ENCODE data around the gene SLC25A21. TPM values are rescaled to one million over a fixed set of nuclear protein-coding genes. Genes with fewer than 3 reads are reported as not detected.

Gene SLC25A21
- total and polyA plus RNA-seq, 10 of the 15 experiments (the other 5 are each of a cell fraction or from before 2014, with no cell fraction given) = 0.06 to 0.72 (median 0.17) TPM; not detected in 3

DNA sequence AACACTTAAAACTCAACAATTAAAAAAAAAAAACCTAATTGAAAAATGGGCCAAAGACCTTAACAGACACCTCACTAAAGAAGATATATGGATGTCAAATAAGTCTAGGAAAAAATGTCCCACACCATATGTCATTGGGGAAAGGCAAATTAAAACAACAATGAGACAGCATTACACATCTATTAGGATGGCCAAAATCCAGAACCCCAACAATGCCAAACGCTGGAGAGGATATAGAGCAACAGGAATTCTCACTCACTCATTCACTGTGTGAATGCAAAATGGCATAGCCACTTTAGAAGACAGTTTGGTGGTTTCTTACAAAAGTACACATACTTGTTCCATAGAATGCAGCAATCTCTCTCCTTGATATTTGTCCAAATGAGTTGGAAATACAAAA lies 173.7 kb downstream of the SLC25A21 start (continued):
- no peak for TF ChIP-seq CREB1 (IDR thresholded peaks at IDR 0.05; ENCODE audit: low read depth)

DNA sequence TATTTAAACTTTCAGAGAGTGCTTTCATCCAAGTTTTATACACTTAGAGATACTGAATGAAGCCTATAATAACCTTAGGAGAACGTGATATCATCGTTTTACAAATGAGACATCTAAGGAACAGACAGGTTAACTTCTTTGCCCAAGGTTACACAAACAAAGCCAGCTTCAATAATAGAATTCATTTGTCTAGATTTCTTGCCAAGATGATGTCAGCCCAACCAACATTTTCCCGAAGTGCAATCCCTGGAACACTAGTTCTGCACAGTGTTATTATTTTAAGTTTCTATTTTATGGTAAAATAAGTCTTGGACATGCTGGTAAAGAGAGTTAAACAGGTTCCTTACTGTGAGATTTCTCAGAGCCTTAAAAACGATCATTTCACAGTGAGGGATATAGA lies 174.6 kb downstream of the SLC25A21 start:
- H3K9ac ChIP-seq (ENCODE audit: control insufficient read depth, insufficient read depth, low read length) = no peak overlapping the region
- no peak overlapping the region for H3K27ac ChIP-seq (ENCODE audit: control insufficient read depth, insufficient read depth)
- TF ChIP-seq, protein P1, sequence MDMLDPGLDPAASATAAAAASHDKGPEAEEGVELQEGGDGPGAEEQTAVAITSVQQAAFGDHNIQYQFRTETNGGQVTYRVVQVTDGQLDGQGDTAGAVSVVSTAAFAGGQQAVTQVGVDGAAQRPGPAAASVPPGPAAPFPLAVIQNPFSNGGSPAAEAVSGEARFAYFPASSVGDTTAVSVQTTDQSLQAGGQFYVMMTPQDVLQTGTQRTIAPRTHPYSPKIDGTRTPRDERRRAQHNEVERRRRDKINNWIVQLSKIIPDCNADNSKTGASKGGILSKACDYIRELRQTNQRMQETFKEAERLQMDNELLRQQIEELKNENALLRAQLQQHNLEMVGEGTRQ (IDR thresholded peaks at IDR 0.05; ENCODE audit: borderline replicate concordance, low read depth, low read length) = no peak
- TF ChIP-seq, protein P2, sequence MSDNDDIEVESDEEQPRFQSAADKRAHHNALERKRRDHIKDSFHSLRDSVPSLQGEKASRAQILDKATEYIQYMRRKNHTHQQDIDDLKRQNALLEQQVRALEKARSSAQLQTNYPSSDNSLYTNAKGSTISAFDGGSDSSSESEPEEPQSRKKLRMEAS (IDR thresholded peaks at IDR 0.05; ENCODE audit: low read depth, low read length) = no peak
- TF ChIP-seq CHD2 (IDR thresholded peaks at IDR 0.05; ENCODE audit: borderline replicate concordance, low read depth, low read length) = no peak
- no peak for TF ChIP-seq RFX5 (IDR thresholded peaks at IDR 0.05; ENCODE audit: low read depth, low read length)
- no peak for TF ChIP-seq ASH2L (IDR thresholded peaks at IDR 0.05; ENCODE audit: borderline replicate concordance, low read depth)
- TF ChIP-seq KLF5 (IDR thresholded peaks at IDR 0.05; ENCODE audit: partially characterized antibody) = no peak
- no peak for TF ChIP-seq SMAD1 (IDR thresholded peaks at IDR 0.05; ENCODE audit: low read depth, partially characterized antibody)
- TF ChIP-seq EED (IDR thresholded peaks at IDR 0.05; ENCODE audit: low read depth) = no peak
- ChIA-PET POLR2A (no interaction called here), CTCF (no interaction called here), SMC1A (ENCODE audit: uncharacterized antibody, unreplicated experiment) (interaction anchor here (1.4 kb wide), 1 partner anchor 12 kb away, joined by 3 read pairs; no protein-coding TSS in a partner anchor), RAD21 (ENCODE audit: unreplicated experiment) (no interaction called here)
- H3K9me3 ChIP-seq (replicated peaks; ENCODE audit: control insufficient read depth, insufficient read depth, low read length) = no peaks in the 10 kb centered on the region
- H4K20me1 ChIP-seq (ENCODE audit: control insufficient read depth, insufficient read depth) = no peaks in the 10 kb centered on the region
- in situ Hi-C loops (cut with MboI) (no loop called here), intact Hi-C loops (cut with micrococcal nuclease; ENCODE audit: unreplicated experiment) (no loop called here)
- no peak overlapping the region for H3K4me2 ChIP-seq (ENCODE audit: control insufficient read depth, insufficient read depth)
- no peaks in the 10 kb centered on the region for H3K4me1 ChIP-seq (ENCODE audit: control insufficient read depth, insufficient read depth, low read length)
- H2AFZ ChIP-seq (ENCODE audit: control insufficient read depth, low read depth, low read length) = no peak overlapping the region
- H3K36me3 ChIP-seq (ENCODE audit: control insufficient read depth in 2 of 2, insufficient read depth in 2 of 2, low read length in 1 of 2) = no peaks in the 10 kb centered on the region
- DNase-seq (ENCODE audit: low read depth, low spot score) = no peak
- no TSS peak for BruUV-seq (replicated peaks)
- H3K4me3 ChIP-seq = no peak overlapping the region
- no peak for ATAC-seq
- no peak for FAIRE-seq
- WGBS (ENCODE audit: insufficient coverage, insufficient replicate concordance, low lambda C conversion rate, missing lambda C conversion rate) = 0% methylated on average over 4 of the region's 4 CpGs
- H3K27me3 ChIP-seq (replicated peaks in 1 of 2; ENCODE audit: control insufficient read depth in 2 of 2, insufficient read depth in 2 of 2, low read length in 1 of 2) = no peaks in the 10 kb centered on the region
- H3K79me2 ChIP-seq (ENCODE audit: control insufficient read depth, insufficient read depth, low read length) = no peaks in the 10 kb centered on the region

Data from GM12878 (cell line).